Esophagus squamous epithelium (tissue), 4 donors: ENCODE measurements around the gene SLC7A9.

Source experiments
- POLR2A ChIP-seq, 4 donors: fragments of 450-650 bp; IDR thresholded peaks; one replicate each; pipeline ENCODE4 v1.6.1; 2017; ENCODE audit warnings: antibody characterized with exemption in 4 of 4, mild to moderate bottlenecking in 4 of 4, moderate library complexity in 3 of 4
- TF ChIP-seq, protein P1 (sequence below), 6 experiments: fragments of 450-650 bp in 4 of 6; fragments of 200-600 bp in 2 of 6; sonication (generic) in 2 of 6; IDR thresholded peaks; one replicate each; pipeline ENCODE4 v1.5.1; 2016 to 2019; ENCODE audit warnings: antibody characterized with exemption in 6 of 6, mild to moderate bottlenecking in 4 of 6, moderate library complexity in 4 of 6

DNA sequence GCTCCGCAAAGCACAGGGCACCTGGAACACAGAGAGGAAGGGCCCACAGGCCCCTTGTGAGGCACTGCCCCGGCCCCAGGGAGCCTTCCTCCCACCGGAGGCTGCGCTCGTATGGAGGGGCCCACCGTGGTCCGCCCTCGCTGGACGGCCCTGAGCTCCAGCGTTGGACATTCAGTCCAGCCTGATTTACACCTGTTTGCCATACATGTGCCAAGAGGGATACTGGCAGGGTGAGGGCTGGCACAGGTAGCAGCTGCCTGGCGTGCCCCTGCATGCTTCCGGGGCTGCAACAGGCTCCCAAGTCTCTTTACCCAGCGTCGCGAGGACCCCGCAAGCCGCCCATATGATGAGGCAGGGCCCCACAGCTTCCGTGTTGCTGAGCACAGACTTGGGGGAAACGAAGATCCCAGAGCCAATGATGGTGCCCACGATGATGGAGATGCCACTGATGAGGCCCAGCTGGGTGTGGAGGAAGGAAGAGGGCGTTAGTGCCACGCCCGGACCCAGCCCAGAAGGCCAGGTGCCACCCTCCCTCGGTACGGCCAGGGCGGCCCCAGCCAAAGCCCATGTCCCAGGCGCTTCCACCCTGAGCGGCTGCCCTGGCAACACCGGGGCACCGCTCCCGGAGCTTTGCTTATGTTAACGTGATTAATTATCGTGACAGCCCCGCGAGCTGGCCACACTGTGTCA is 5.1 kb downstream of the SLC7A9 start:
- TF ChIP-seq, protein P1, sequence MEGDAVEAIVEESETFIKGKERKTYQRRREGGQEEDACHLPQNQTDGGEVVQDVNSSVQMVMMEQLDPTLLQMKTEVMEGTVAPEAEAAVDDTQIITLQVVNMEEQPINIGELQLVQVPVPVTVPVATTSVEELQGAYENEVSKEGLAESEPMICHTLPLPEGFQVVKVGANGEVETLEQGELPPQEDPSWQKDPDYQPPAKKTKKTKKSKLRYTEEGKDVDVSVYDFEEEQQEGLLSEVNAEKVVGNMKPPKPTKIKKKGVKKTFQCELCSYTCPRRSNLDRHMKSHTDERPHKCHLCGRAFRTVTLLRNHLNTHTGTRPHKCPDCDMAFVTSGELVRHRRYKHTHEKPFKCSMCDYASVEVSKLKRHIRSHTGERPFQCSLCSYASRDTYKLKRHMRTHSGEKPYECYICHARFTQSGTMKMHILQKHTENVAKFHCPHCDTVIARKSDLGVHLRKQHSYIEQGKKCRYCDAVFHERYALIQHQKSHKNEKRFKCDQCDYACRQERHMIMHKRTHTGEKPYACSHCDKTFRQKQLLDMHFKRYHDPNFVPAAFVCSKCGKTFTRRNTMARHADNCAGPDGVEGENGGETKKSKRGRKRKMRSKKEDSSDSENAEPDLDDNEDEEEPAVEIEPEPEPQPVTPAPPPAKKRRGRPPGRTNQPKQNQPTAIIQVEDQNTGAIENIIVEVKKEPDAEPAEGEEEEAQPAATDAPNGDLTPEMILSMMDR (IDR thresholded peaks at IDR 0.05), result no peak
- no peak for TF ChIP-seq POLR2A (IDR thresholded peaks at IDR 0.05)
